ENCODE results near the gene MMP17.

MMP17 gene

GRCh38 chr12:131827961-131828534, at the start of gene MMP17:
Gene MMP17 (plus strand): TSS chr12:131828393. CDS start chr12:131828495, 102 bp downstream.
- peak; percentile 21 for DNase-seq (ENCODE audit: low read depth)

- DNase-seq (ENCODE audit: low read depth), result no peak
These were observed 49.2 kb upstream of the MMP17 start for GRCh38 chr12:131779027-131779426.

GRCh38 chr12:131782061-131782460, 46.1 kb upstream of the MMP17 start:
- DNase-seq (ENCODE audit: low read depth), result no peak

- DNase-seq (ENCODE audit: low read depth), result peak; percentile 73
These were observed 44.2 kb upstream of the MMP17 start for GRCh38 chr12:131783915-131784541.

- no peak for DNase-seq (ENCODE audit: low read depth)
These were observed 43.1 kb upstream of the MMP17 start for GRCh38 chr12:131784909-131785762.

GRCh38 chr12:131785763-131786330, 42.3 kb upstream of the MMP17 start:
- no peak for DNase-seq (ENCODE audit: low read depth)

- no peak for DNase-seq (ENCODE audit: low read depth)
These were observed 41.9 kb upstream of the MMP17 start for GRCh38 chr12:131786331-131786730.

GRCh38 chr12:131787143-131787660, 41.0 kb upstream of the MMP17 start:
- DNase-seq (ENCODE audit: low read depth), result no peak

- no peak for DNase-seq (ENCODE audit: low read depth)
These were observed 40.1 kb upstream of the MMP17 start for GRCh38 chr12:131788070-131788469.

GRCh38 chr12:131789638-131790037, 38.6 kb upstream of the MMP17 start:
- DNase-seq (ENCODE audit: low read depth), result no peak

GRCh38 chr12:131793243-131794022, 34.8 kb upstream of the MMP17 start:
- DNase-seq (ENCODE audit: low read depth), result peak; percentile 7

GRCh38 chr12:131794061-131794460, 34.1 kb upstream of the MMP17 start:
- no peak for DNase-seq (ENCODE audit: low read depth)

- DNase-seq (ENCODE audit: low read depth), result no peak
These were observed 33.6 kb upstream of the MMP17 start for GRCh38 chr12:131794573-131794972.

GRCh38 chr12:131795064-131795463, 33.1 kb upstream of the MMP17 start:
- DNase-seq (ENCODE audit: low read depth), result no peak

- no peak for DNase-seq (ENCODE audit: low read depth)
These were observed 32.3 kb upstream of the MMP17 start for GRCh38 chr12:131795690-131796410.

- DNase-seq (ENCODE audit: low read depth), result no peak
These were observed 31.8 kb upstream of the MMP17 start for GRCh38 chr12:131796411-131796736.

GRCh38 chr12:131796754-131797587, 31.2 kb upstream of the MMP17 start:
- no peak for DNase-seq (ENCODE audit: low read depth)

GRCh38 chr12:131797588-131797934, 30.6 kb upstream of the MMP17 start:
- DNase-seq (ENCODE audit: low read depth), result no peak

GRCh38 chr12:131799195-131799594, 29.0 kb upstream of the MMP17 start:
- no peak for DNase-seq (ENCODE audit: low read depth)

GRCh38 chr12:131799828-131800593, 28.2 kb upstream of the MMP17 start:
- no peak for DNase-seq (ENCODE audit: low read depth)

Measured in amniotic epithelial cell (primary cell).